IPS-18a (cell line): Measurements from ENCODE around the gene RAB40B.

Experiments
- H3K27ac ChIP-seq: one replicate; pipeline ENCODE4 v1.5.1; 2013; ENCODE audit warnings: low read length
- H3K27me3 ChIP-seq: one replicate; pipeline ENCODE4 v1.6.1; 2013; ENCODE audit warnings: mild to moderate bottlenecking, low read length; ENCODE audit not compliant: control insufficient read depth, insufficient read depth
- H3K36me3 ChIP-seq: one replicate; pipeline ENCODE4 v1.6.1; 2013; ENCODE audit warnings: low read depth, low read length; ENCODE audit not compliant: control insufficient read depth
- H3K4me1 ChIP-seq: one replicate; pipeline ENCODE4 v1.6.1; 2013; ENCODE audit warnings: low read depth, low read length; ENCODE audit not compliant: control insufficient read depth
- H3K4me3 ChIP-seq: one replicate; pipeline ENCODE4 v1.5.1; 2013; ENCODE audit warnings: low read length
- H3K9ac ChIP-seq: one replicate; pipeline ENCODE4 v1.6.1; 2013; ENCODE audit warnings: mild to moderate bottlenecking, low read length, moderate library complexity
- H3K9me3 ChIP-seq: one replicate; pipeline ENCODE4 v1.6.1; 2013; ENCODE audit warnings: low read depth, low read length; ENCODE audit not compliant: control insufficient read depth

Gene RAB40B

DNA sequence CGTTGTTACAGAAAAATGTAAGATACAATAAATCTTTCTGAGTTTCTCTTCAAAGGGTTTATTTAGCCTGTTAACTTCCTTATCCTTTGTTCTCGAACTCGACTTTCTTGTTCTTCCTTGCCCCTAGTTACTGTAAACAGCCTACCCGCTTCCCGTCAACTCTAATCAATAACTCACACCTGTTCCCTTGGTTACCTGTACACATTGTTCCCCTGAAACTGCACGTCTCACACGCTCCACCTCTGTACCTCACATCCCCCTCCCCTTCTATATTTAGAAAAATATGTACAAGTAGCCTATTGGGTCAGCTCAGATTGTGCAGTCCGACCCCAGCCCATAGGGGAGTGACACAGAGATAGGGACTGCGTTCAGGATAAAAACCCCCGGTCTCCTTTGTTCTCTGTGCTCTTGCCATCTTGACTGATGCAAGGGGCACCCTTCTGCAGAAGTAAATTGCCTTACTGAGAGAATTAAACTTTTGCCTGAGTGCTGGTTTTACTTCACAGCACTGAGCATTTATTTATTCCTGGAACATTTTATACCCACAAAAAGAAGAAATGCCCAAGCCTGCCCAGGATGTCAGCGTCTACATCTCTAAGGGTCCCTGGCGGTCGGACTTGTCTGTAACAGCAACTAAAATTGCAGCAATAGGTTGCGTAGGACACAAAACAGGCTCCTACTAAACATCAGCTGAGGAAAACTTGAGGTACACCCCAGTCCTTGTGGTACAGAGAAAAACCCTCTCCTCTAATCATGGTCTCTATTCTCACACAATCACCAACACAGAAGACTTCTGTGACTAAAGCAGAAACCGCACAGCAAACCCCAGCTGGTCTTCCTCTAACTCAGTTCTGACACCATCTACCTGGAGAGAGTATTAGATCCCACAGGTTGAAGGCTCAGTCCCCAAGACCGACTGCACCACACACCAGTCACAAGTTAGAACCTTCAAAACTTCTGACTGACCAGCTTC is 61.6 kb downstream of the RAB40B start:
- Histone ChIP-seq H3K9ac (no peak overlapping the region), H3K36me3 (peaks cover 15% of the 10 kb centered on the region), H3K4me3 (no peak overlapping the region), H3K27me3 (no peaks in the 10 kb centered on the region), H3K9me3 (no peaks in the 10 kb centered on the region), H3K27ac (no peak overlapping the region), H3K4me1 (no peaks in the 10 kb centered on the region)

DNA sequence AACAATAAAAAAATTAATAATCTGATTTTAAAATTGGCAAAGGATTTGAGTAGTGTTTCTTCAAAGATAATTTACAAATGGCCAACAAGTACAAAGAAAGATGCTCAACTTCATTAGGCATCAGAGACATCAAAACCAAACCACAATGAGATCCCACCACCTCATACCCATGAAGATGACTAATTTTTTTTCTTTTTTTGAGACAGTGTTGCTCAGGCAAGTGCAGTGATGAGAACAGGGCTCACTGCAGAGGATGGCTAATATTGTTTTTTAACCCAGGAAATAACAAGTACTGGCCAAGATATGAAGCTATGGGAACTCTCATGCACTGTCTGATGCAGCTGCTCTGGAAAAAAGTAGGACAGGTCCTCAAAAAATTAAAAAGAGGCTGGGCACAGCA is 65.2 kb downstream of the RAB40B start:
- Histone ChIP-seq H3K9me3 (no peaks in the 10 kb centered on the region), H3K27me3 (no peaks in the 10 kb centered on the region), H3K27ac (no peak overlapping the region), H3K4me3 (no peak overlapping the region), H3K36me3 (peaks cover 11% of the 10 kb centered on the region), H3K4me1 (no peaks in the 10 kb centered on the region), H3K9ac (no peak overlapping the region)

DNA sequence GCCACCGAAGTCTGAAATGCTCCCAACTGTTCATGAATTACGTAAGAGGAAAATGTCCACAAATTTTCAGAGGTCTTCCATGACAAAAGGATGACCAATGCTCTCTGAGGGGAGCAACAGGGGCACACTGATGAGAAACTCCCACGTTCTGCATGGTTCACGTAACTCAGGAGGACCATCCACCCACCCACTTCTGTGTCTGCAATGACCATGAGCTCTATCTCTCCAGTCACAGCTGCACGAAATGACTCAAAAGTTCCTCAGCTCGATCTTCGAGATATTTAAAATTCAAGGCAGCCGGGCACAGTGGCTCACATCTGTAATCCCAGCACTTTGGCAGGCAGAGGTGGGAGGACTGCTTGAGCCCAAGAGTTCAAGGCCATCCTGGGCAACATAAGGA is 66.0 kb downstream of the RAB40B start:
- Histone ChIP-seq H3K4me3 (no peak overlapping the region), H3K4me1 (no peaks in the 10 kb centered on the region), H3K36me3 (peaks cover 20% of the 10 kb centered on the region), H3K9ac (no peak overlapping the region), H3K27ac (no peak overlapping the region), H3K9me3 (no peaks in the 10 kb centered on the region), H3K27me3 (no peaks in the 10 kb centered on the region)

DNA sequence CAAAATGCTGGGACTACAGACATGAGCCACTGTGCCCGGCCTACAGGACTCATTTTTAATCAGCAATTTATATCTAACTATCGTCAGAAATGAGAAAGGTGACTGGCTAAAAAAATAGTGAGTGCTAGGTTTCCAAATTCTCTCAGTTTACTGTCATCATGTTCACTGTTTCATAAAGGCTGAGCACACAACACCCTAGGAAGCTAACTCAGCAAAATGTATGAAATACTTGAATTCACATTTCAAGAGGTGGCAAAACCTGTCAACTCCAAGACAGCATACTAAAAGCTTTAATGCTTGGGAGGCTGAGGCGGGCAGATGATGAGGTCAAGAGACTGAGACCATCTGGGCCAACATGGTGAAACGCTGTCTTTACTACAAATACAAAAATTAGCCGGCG is 67.0 kb downstream of the RAB40B start:
- Histone ChIP-seq H3K27me3 (no peaks in the 10 kb centered on the region), H3K9me3 (no peaks in the 10 kb centered on the region), H3K27ac (no peak overlapping the region), H3K36me3 (peaks cover 29% of the 10 kb centered on the region), H3K4me3 (no peak overlapping the region), H3K4me1 (no peaks in the 10 kb centered on the region), H3K9ac (no peak overlapping the region)

DNA sequence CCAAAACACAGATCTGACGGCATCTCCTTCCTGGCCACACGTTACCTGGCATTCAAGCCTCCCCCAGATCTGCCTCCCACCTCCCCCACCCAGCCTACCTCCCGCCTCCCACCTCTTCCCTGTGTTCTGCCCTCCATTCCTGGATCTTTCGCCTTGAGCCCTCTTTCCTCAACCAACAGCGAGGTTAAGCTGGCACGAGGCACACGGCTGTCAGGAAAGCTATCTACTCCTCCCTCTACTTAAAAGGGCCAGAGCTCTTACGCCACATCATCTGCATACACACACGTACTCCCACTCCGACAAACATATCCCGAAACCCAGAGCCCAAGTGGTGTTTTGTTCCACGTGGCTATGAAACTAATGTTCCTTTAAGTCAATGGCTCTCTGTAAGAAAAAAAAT is 68.3 kb downstream of the RAB40B start:
- Histone ChIP-seq H3K4me3 (no peak overlapping the region), H3K27ac (no peak overlapping the region), H3K9ac (no peak overlapping the region), H3K27me3 (no peaks in the 10 kb centered on the region), H3K4me1 (no peaks in the 10 kb centered on the region), H3K9me3 (no peaks in the 10 kb centered on the region), H3K36me3 (peaks cover 36% of the 10 kb centered on the region)

DNA sequence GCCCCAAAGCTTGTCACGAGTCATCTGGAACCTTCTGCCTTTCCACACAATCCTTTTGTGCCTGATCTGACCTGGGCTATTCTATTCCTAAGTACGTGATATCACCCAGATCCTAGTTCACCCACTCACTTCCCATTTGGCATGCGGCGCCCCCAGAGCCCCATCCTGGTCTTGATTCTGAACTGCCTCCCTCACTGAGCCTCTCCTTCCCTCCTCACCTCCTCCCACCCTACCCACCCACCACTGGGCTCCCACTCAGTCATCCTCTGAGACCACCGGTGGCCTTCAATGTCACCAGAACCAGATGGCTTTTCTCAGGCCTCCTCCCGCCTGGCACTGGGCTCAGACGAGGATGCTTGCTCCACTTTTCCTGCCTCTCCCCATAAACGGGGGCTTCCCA is 68.8 kb downstream of the RAB40B start:
- H3K36me3 ChIP-seq, result peaks cover 40% of the 10 kb centered on the region
- H3K9me3 ChIP-seq, result no peaks in the 10 kb centered on the region
- no peaks in the 10 kb centered on the region for H3K27me3 ChIP-seq
- H3K4me1 ChIP-seq, result no peaks in the 10 kb centered on the region
- H3K4me3 ChIP-seq, result no peak overlapping the region
- no peak overlapping the region for H3K9ac ChIP-seq
- H3K27ac ChIP-seq, result no peak overlapping the region

DNA sequence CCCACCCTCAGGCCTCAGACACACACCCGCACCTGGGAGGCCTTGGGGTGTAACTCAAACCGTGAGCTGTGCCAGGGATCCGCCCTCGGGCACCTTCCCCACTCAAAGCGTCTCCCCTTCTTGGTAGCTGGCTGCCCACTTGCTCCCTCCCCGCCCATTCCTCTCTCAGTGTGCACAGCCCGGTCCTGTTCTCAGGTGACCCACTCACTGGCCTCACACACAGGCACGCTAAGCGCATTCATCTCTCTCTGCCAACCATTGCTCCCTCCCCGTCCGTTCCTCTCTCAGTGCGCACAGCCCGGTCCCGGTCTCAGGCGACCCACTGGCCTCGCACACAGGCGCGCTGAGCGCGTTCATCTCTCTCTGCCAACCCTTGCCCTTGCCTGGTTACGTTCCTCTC is 71.1 kb downstream of the RAB40B start:
- no peaks in the 10 kb centered on the region for H3K27me3 ChIP-seq
- H3K9ac ChIP-seq, result no peak overlapping the region
- H3K27ac ChIP-seq, result no peak overlapping the region
- H3K9me3 ChIP-seq, result no peaks in the 10 kb centered on the region
- no peak overlapping the region for H3K4me3 ChIP-seq
- no peaks in the 10 kb centered on the region for H3K4me1 ChIP-seq
- peaks cover 38% of the 10 kb centered on the region for H3K36me3 ChIP-seq

DNA sequence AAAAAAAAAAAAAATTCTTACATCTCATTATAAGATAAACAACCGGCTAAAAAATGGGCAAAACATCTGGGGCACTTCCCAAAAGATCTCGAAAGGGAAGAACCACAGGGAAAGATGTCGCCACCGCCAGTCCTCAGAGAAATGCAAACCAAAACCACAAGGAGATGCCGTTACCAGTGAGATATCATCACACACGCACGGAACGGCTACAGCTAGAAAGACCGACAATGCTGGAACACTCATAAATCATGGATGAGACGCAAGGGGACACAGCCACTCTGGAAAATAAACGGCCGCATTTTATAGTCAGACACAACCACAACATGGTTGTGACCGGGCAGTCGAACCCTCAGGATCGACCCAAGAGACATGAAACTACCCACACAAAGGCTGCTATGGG is 74.8 kb downstream of the RAB40B start:
- Histone ChIP-seq H3K9ac (no peak overlapping the region), H3K27ac (no peak overlapping the region), H3K36me3 (peaks cover 59% of the 10 kb centered on the region), H3K27me3 (no peaks in the 10 kb centered on the region), H3K9me3 (no peaks in the 10 kb centered on the region), H3K4me1 (no peaks in the 10 kb centered on the region), H3K4me3 (no peak overlapping the region)

DNA sequence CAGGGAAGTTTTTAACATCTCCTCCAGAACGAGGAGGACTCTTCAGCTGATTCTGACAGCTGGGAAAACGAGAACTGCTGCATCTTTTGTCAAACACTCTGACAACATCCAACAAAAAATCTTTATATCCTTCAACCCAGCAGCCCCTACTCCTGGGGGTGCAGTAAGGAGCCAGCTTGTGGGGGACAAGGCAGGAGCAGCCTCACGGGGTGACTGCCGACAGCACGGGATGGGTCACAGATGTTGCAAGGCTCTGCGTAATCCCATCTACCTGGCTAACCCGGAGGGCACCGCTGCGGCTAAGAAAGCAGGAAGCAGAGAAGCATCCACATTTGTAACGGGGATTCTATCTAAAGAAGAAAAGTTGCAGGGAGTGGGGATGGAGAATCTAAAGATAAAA is 78.9 kb downstream of the RAB40B start:
- H3K4me3 ChIP-seq, result no peak overlapping the region
- H3K27ac ChIP-seq, result no peak overlapping the region
- H3K9ac ChIP-seq, result no peak overlapping the region
- H3K4me1 ChIP-seq, result no peaks in the 10 kb centered on the region
- no peaks in the 10 kb centered on the region for H3K9me3 ChIP-seq
- H3K27me3 ChIP-seq, result no peaks in the 10 kb centered on the region
- H3K36me3 ChIP-seq, result peaks cover 60% of the 10 kb centered on the region

DNA sequence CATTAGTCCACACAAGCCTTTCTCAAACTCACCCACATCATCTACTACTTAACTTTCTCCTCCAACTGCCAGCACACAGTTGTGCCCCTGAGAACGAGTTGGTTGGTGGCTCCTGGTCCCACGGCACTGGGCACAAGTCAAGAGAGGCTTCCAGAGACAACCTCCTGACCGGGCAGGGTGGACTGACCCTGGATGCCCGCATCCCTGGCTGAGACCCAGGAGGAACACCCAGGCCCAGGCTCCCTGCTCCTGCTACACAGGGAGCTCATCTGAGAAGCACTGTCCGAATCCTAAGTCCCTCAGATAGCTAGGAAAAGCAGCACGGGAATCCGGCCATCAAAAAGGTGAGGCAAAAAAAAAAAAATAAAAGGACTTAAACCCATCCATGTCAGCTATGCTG is 79.3 kb downstream of the RAB40B start:
- Histone ChIP-seq H3K9me3 (no peaks in the 10 kb centered on the region), H3K4me1 (no peaks in the 10 kb centered on the region), H3K27ac (no peak overlapping the region), H3K36me3 (peaks cover 60% of the 10 kb centered on the region), H3K9ac (no peak overlapping the region), H3K27me3 (no peaks in the 10 kb centered on the region), H3K4me3 (no peak overlapping the region)

DNA sequence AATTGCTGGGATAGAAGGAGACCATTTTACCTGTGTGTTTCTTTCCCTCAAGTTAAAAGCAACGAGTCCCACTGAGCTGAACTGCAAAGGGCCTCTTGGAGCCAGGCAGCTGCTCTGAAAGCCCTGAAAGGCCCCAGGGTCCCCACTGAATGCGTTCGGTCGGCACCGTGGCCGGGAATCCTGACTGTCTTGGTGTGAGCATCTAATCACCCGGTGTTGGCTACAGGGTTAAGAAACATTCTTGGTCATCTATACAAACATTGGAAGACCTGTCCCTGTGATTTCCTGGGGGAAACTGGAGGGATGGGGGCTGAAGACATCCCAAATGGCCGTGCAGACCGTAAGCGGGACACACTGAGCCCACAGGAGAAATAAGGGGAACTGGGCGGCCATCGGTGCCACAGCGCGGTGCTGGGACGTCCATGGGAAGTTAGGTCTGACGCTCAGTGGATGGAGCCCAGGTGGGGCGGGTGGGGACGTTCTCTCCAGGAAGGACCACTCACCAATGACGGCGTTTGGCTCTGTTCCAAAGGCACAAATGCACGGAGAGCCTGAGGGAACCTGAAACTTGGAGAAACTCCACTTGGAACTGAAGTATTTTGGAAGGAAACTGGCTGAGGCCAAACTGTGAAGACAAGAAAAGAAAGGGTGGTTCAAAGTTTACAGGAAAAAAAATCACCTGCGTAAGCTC is 82.3 kb downstream of the RAB40B start:
- H3K9me3 ChIP-seq, result no peaks in the 10 kb centered on the region
- H3K4me3 ChIP-seq, result no peak overlapping the region
- H3K27ac ChIP-seq, result no peak overlapping the region
- H3K36me3 ChIP-seq, result peaks cover 50% of the 10 kb centered on the region
- no peaks in the 10 kb centered on the region for H3K4me1 ChIP-seq
- no peaks in the 10 kb centered on the region for H3K27me3 ChIP-seq
- no peak overlapping the region for H3K9ac ChIP-seq
